MM.1S (cell line): Measurements from ENCODE around the gene ASB6.
"Not testable (repeated sequence)": the region's sequence is repeated elsewhere in the genome, so short reads cannot be mapped to it uniquely, and the experiment has no call there.

Source experiments
- DNase-seq: peaks from one replicate; pipeline ENCODE4 v3.0.0-alpha.2; 2015
- H2AFZ ChIP-seq: fragments of 300-600 bp; sonication (generic); 2 replicates; pipeline ENCODE4 v1.6.0; 2016; ENCODE audit warnings: antibody characterized with exemption, low read length
- H3F3A ChIP-seq: fragments of 300-600 bp; sonication (generic); 2 replicates; pipeline ENCODE4 v1.6.1; 2016; ENCODE audit warnings: mild to moderate bottlenecking, antibody characterized with exemption, low read length, moderate library complexity, mixed read lengths; ENCODE audit not compliant: insufficient read depth
- H3K27ac ChIP-seq: fragments of 300-600 bp; sonication (generic); 2 replicates; pipeline ENCODE4 v1.5.1; 2016; ENCODE audit warnings: mild to moderate bottlenecking, low read length
- H3K27me3 ChIP-seq: fragments of 300-600 bp; sonication (generic); replicated peaks from 2 replicates; pipeline ENCODE4 v1.6.0; 2016; ENCODE audit warnings: low read length; ENCODE audit not compliant: insufficient read depth
- H3K36me3 ChIP-seq: fragments of 300-600 bp; sonication (generic); replicated peaks from 2 replicates; pipeline ENCODE4 v1.6.1; 2016; ENCODE audit warnings: mild to moderate bottlenecking, low read length, mixed read lengths; ENCODE audit not compliant: insufficient read depth
- H3K4me1 ChIP-seq: fragments of 300-600 bp; sonication (generic); 2 replicates; pipeline ENCODE4 v1.6.1; 2016; ENCODE audit warnings: low read length, mixed read lengths
- H3K4me2 ChIP-seq: fragments of 300-600 bp; sonication (generic); 2 replicates; pipeline ENCODE4 v1.6.0; 2016; ENCODE audit warnings: low read depth, low read length
- H3K4me3 ChIP-seq: fragments of 300-600 bp; sonication (generic); 2 replicates; pipeline ENCODE4 v1.5.1; 2016; ENCODE audit warnings: low read length, mixed read lengths
- H3K79me2 ChIP-seq: fragments of 300-600 bp; sonication (generic); 2 replicates; pipeline ENCODE4 v1.6.1; 2016; ENCODE audit warnings: mixed run types, low read length, mixed read lengths
- H3K9ac ChIP-seq: fragments of 300-600 bp; sonication (generic); 2 replicates; pipeline ENCODE4 v1.6.1; 2016; ENCODE audit warnings: low read length, mixed read lengths
- H3K9me2 ChIP-seq: fragments of 300-600 bp; sonication (generic); replicated peaks from 2 replicates; pipeline ENCODE4 v1.6.1; 2016; ENCODE audit warnings: mild to moderate bottlenecking, low read length, mixed read lengths; ENCODE audit not compliant: insufficient read depth
- H3K9me3 ChIP-seq: fragments of 300-600 bp; sonication (generic); replicated peaks from 2 replicates; pipeline ENCODE4 v1.6.1; 2016; ENCODE audit warnings: mild to moderate bottlenecking, low read length, mixed read lengths; ENCODE audit not compliant: insufficient read depth
- H4K20me1 ChIP-seq: fragments of 300-600 bp; sonication (generic); 2 replicates; pipeline ENCODE4 v1.6.1; 2016; ENCODE audit warnings: mild to moderate bottlenecking, low read length, moderate library complexity, mixed read lengths; ENCODE audit not compliant: insufficient read depth
- EZH2 ChIP-seq: fragments of 300-600 bp; sonication (generic); optimal IDR thresholded peaks from 2 replicates; pipeline ENCODE3; 2017; ENCODE audit warnings: low read depth, mild to moderate bottlenecking, antibody characterized with exemption, low read length, mixed read lengths
- EZH2phosphoT487 ChIP-seq: fragments of 300-600 bp; sonication (generic); IDR thresholded peaks from 2 replicates; pipeline ENCODE4 v1.6.1; 2018; ENCODE audit warnings: antibody characterized with exemption, low read length
- TF ChIP-seq, protein P1 (sequence below): fragments of 300-600 bp; sonication (generic); IDR thresholded peaks from 2 replicates; pipeline ENCODE4 v1.5.1; 2016; ENCODE audit warnings: antibody characterized with exemption, low read length, mixed read lengths

ASB6 gene

GRCh38 chr9:129639034-129639630 lies 2.8 kb downstream of the ASB6 start:
- DNase-seq, result no peak
- H3K4me1 ChIP-seq, result peaks cover 9% of the 10 kb centered on the region
- H3K9me3 ChIP-seq, result no peaks in the 10 kb centered on the region
- H4K20me1 ChIP-seq, result no peaks in the 10 kb centered on the region; the same call in 1 of the 2 replicates
- peaks cover 6% of the 10 kb centered on the region; the same call in 1 of the 2 replicates for H3F3A ChIP-seq
- no peak overlapping the region for H3K27ac ChIP-seq
- H3K36me3 ChIP-seq, result no peaks in the 10 kb centered on the region
- no peak overlapping the region for H3K4me2 ChIP-seq
- TF ChIP-seq, protein P1, sequence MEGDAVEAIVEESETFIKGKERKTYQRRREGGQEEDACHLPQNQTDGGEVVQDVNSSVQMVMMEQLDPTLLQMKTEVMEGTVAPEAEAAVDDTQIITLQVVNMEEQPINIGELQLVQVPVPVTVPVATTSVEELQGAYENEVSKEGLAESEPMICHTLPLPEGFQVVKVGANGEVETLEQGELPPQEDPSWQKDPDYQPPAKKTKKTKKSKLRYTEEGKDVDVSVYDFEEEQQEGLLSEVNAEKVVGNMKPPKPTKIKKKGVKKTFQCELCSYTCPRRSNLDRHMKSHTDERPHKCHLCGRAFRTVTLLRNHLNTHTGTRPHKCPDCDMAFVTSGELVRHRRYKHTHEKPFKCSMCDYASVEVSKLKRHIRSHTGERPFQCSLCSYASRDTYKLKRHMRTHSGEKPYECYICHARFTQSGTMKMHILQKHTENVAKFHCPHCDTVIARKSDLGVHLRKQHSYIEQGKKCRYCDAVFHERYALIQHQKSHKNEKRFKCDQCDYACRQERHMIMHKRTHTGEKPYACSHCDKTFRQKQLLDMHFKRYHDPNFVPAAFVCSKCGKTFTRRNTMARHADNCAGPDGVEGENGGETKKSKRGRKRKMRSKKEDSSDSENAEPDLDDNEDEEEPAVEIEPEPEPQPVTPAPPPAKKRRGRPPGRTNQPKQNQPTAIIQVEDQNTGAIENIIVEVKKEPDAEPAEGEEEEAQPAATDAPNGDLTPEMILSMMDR, result no peak
- TF ChIP-seq EZH2, result no peak
- no peak for TF ChIP-seq EZH2phosphoT487
- no peak overlapping the region for H3K4me3 ChIP-seq
- H3K79me2 ChIP-seq, result peaks cover 38% of the 10 kb centered on the region
- peaks cover 8% of the 10 kb centered on the region for H3K27me3 ChIP-seq
- no peak overlapping the region for H3K9ac ChIP-seq
- no peak overlapping the region for H2AFZ ChIP-seq
- H3K9me2 ChIP-seq, result no peaks in the 10 kb centered on the region

GRCh38 chr9:129637673-129638439 lies 4.1 kb downstream of the ASB6 start:
- TF ChIP-seq EZH2phosphoT487 (no peak), EZH2 (no peak)
- TF ChIP-seq, protein P1, result no peak
- no peaks in the 10 kb centered on the region for H3K27me3 ChIP-seq
- no peaks in the 10 kb centered on the region; the same call in 1 of the 2 replicates for H3K36me3 ChIP-seq
- H3K4me2 ChIP-seq, result no peak overlapping the region
- no peaks in the 10 kb centered on the region; the same call in 1 of the 2 replicates for H4K20me1 ChIP-seq
- H2AFZ ChIP-seq, result no peak overlapping the region
- no peak overlapping the region for H3K4me3 ChIP-seq
- H3K9me3 ChIP-seq, result no peaks in the 10 kb centered on the region
- peaks cover 6% of the 10 kb centered on the region; the same call in 1 of the 2 replicates for H3F3A ChIP-seq
- no peak for DNase-seq
- H3K79me2 ChIP-seq, result peaks cover 50% of the 10 kb centered on the region
- H3K27ac ChIP-seq, result no peak overlapping the region
- peaks cover 9% of the 10 kb centered on the region for H3K4me1 ChIP-seq
- no peaks in the 10 kb centered on the region for H3K9me2 ChIP-seq
- no peak overlapping the region for H3K9ac ChIP-seq

DNA sequence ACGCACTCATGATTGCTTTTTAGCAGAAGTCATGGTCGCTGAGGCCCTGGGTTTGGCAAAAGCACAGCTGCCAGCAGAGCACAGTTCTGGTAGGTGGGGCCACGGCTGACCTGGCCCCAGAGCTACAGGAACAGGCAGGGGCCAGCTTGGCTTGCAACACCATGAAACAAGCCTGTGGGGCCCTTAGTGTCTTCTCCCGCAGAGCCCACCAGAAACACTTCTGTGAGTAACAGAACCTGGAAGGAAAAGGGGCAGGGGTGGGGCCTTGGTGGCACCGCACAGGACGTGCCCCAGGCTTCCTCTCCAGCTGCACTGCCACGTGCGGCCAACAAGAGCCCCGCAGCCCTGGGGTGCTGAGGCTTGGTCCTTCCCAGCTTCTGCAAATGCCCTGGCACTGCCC lies 4.8 kb downstream of the ASB6 start:
- Histone ChIP-seq H3K9me3 (no peaks in the 10 kb centered on the region), H3K4me3 (no peak overlapping the region), H3K27ac (no peak overlapping the region), H3K36me3 (no peaks in the 10 kb centered on the region; the same call in 1 of the 2 replicates), H3F3A (peaks cover 6% of the 10 kb centered on the region; the same call in 1 of the 2 replicates), H3K9ac (no peak overlapping the region), H3K4me1 (peaks cover 9% of the 10 kb centered on the region), H3K79me2 (peaks cover 58% of the 10 kb centered on the region), H4K20me1 (no peaks in the 10 kb centered on the region; the same call in 1 of the 2 replicates), H3K4me2 (no peak overlapping the region), H2AFZ (no peak overlapping the region), H3K27me3 (no peaks in the 10 kb centered on the region), H3K9me2 (no peaks in the 10 kb centered on the region)
- no peak for TF ChIP-seq EZH2
- no peak for TF ChIP-seq EZH2phosphoT487
- TF ChIP-seq, protein P1, result no peak
- no peak for DNase-seq

- H3K4me2 ChIP-seq, H2AFZ ChIP-seq, DNase-seq, H3K9me3 ChIP-seq, H3K4me1 ChIP-seq, H3K9me2 ChIP-seq, H3F3A ChIP-seq, H3K9ac ChIP-seq, H3K27ac ChIP-seq, H3K4me3 ChIP-seq, H4K20me1 ChIP-seq, H3K27me3 ChIP-seq, H3K36me3 ChIP-seq: not testable (repeated sequence)
- H3K79me2 ChIP-seq, result peaks cover 59% of the 10 kb centered on the region
Observed at GRCh38 chr9:129636343-129636742, 5.6 kb downstream of the ASB6 start.
